GM19328 (cell line): ENCODE data around the gene APIP.

Experiments
- ATAC-seq: cut with Tn5 transposase; IDR thresholded peaks from one replicate; pipeline ENCODE4 v1.9.1; 2021; ENCODE audit warnings: mild to moderate bottlenecking, moderate library complexity; ENCODE audit not compliant: unreplicated experiment

The APIP gene

GRCh38 chr11:34916015-34916842, at the start of gene APIP, which contains the start of gene PDHX:
TSS of gene APIP (minus strand) at chr11:34916379. CDS start at chr11:34916284, 95 bp downstream.
TSS of gene PDHX (plus strand) at chr11:34916618. CDS start at chr11:34916656, 38 bp downstream.
- peak; percentile 90 for ATAC-seq

GRCh38 chr11:34964610-34965331, 48.6 kb upstream of the APIP start:
- no peak for ATAC-seq

GRCh38 chr11:34963351-34963750, 47.2 kb upstream of the APIP start:
- no peak for ATAC-seq

GRCh38 chr11:34962034-34962433, 45.9 kb upstream of the APIP start:
- ATAC-seq: no peak

- no peak for ATAC-seq
Observed at GRCh38 chr11:34960277-34960676, 44.1 kb upstream of the APIP start.

- no peak for ATAC-seq
Observed at GRCh38 chr11:34959770-34960169, 43.6 kb upstream of the APIP start.

GRCh38 chr11:34957606-34958005, 41.4 kb upstream of the APIP start:
- ATAC-seq: no peak

- ATAC-seq: no peak
Observed at GRCh38 chr11:34957206-34957605, 41.0 kb upstream of the APIP start.

- ATAC-seq: no peak
Observed at GRCh38 chr11:34953955-34954354, 37.8 kb upstream of the APIP start.

GRCh38 chr11:34948696-34949095, 32.5 kb upstream of the APIP start:
- no peak for ATAC-seq

- no peak for ATAC-seq
Observed at GRCh38 chr11:34944692-34945091, 28.5 kb upstream of the APIP start.

GRCh38 chr11:34941688-34942087, 25.5 kb upstream of the APIP start:
- no peak for ATAC-seq

GRCh38 chr11:34940026-34940677, 24.0 kb upstream of the APIP start:
- no peak for ATAC-seq

- ATAC-seq: no peak
Observed at GRCh38 chr11:34938611-34939010, 22.4 kb upstream of the APIP start.

GRCh38 chr11:34936945-34937629, 20.9 kb upstream of the APIP start:
- no peak for ATAC-seq

GRCh38 chr11:34929794-34930763, 13.9 kb upstream of the APIP start:
- ATAC-seq: no peak

- no peak for ATAC-seq
Observed at GRCh38 chr11:34928960-34929680, 12.9 kb upstream of the APIP start.

GRCh38 chr11:34928268-34928959, 12.2 kb upstream of the APIP start:
- no peak for ATAC-seq

- no peak for ATAC-seq
Observed at GRCh38 chr11:34926831-34927132, 10.6 kb upstream of the APIP start.
